Measurements from ENCODE around the gene TAF4B. TPM values are rescaled to one million over a fixed set of nuclear protein-coding genes. Genes with fewer than 3 reads are reported as not detected.

The TAF4B gene
- total and polyA plus RNA-seq, 9 of the 15 experiments (the other 6 are each of a cell fraction or from before 2014, with no cell fraction given), result 4.5 to 25.3 (median 20.5) TPM

DNA sequence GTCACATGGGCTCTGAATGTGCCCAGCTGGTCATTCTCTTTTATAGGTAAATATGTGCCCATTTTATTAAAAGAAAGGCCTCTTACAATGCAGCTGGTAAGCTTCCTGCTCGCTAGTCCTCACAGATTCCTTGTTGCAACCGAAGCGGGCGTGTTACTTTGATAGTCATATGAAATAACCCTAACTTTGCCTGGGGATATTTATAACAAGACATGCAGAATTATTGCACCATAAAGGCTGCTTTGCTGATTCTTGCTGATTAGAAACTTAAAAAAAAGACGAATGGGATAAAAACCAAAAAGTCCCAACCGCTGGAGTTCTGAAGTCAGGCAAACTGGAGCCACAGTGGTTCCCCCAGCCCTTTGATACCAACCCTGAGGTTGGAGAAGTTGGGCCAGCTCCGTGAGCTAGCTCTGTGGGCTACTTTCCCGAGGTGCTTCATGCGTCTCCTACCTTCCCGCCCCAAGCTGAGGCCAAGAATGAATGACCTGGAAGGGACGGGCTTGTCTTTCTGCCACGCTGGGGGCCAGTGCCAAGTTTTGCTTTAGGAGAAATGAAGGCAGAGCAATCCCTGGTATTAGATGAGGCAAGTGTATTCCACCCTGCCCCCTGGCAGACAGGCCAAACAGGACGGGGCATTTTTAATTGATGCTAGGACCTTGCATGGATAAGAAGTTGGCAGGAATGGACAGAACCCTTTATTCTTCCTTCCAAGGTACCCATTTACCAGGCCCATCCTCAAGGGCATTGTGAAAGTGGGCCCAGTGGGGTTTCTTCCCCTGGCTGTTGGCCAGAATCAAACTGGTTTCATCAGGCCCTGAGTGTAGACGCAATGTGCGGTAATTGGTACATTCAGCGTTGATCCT is 181.7 kb downstream of the TAF4B start:
- no peak overlapping the region for H3K4me2 ChIP-seq (ENCODE audit: insufficient read depth, low read length)
- no peaks in the 10 kb centered on the region for H3K36me3 ChIP-seq (ENCODE audit: control insufficient read depth, insufficient read depth, low read length)
- H2AFZ ChIP-seq (ENCODE audit: low read depth, low read length), result no peak overlapping the region
- H3K27ac ChIP-seq (ENCODE audit: extremely low read depth, low read depth, low read length), result no peak overlapping the region
- TF ChIP-seq STAT5B (CRISPR knock-in tag; IDR thresholded peaks at IDR 0.05), result no peak
- no peak for TF ChIP-seq NCOR1 (IDR thresholded peaks at IDR 0.05)
- TF ChIP-seq RBM25 (IDR thresholded peaks at IDR 0.05; ENCODE audit: low read depth, low read length, severe bottlenecking), result no peak
- TF ChIP-seq NFE2L1 (tag; IDR thresholded peaks at IDR 0.05; ENCODE audit: borderline replicate concordance, low read depth), result no peak
- 3% methylated on average over 16 of the region's 16 CpGs for WGBS (ENCODE audit: insufficient coverage, low coverage, missing lambda C conversion rate)
- H3K9me1 ChIP-seq (ENCODE audit: control insufficient read depth, insufficient read depth, low read length), result no peaks in the 10 kb centered on the region
- ChIA-PET CTCF (ENCODE audit: low intra/inter-chr PET ratio) (no interaction called here), POLR2A (interaction anchor here (0.5 to 0.6 kb wide), 2 partner anchors 233 to 916 kb away, joined by 3 to 4 read pairs; no protein-coding TSS in a partner anchor)
- intact Hi-C loops (cut with micrococcal nuclease) (loop anchor here (10.0 kb wide), 1 partner anchor 237 kb away; no protein-coding TSS in a partner anchor), in situ Hi-C loops (cut with MboI) (no loop called here)
- H3K4me3 ChIP-seq, result no peak overlapping the region
- H3K9me3 ChIP-seq (replicated peaks; ENCODE audit: control insufficient read depth, insufficient read depth, low read depth, low read length), result no peaks in the 10 kb centered on the region
- ATAC-seq (no peak), DNase-seq (ENCODE audit: extremely low read depth in 1 of 4, low spot score in 3 of 4) (no peak), FAIRE-seq (no peak)
- no peak overlapping the region for H3K9ac ChIP-seq (ENCODE audit: insufficient read depth in 1 of 2, low read depth in 2 of 2, low read length in 2 of 2)
- H3K4me1 ChIP-seq (replicated peaks in 1 of 2; ENCODE audit: control insufficient read depth in 2 of 2, insufficient read depth in 2 of 2, low read length in 2 of 2), result peaks cover 0 to 3% of the 10 kb centered on the region in 2 experiments; a peak in 1 of 5 replicates
- no peaks in the 10 kb centered on the region for H3K79me2 ChIP-seq (ENCODE audit: control insufficient read depth, insufficient read depth, low read length)
- H3K27me3 ChIP-seq (ENCODE audit: control insufficient read depth in 2 of 2, insufficient read depth in 2 of 2, low read length in 2 of 2), result peaks cover 20 to 32% of the 10 kb centered on the region in 2 experiments; a peak in 4 of 5 replicates
- no TSS peak for BruUV-seq (replicated peaks)
- no peaks in the 10 kb centered on the region for H4K20me1 ChIP-seq (replicated peaks; ENCODE audit: control insufficient read depth, insufficient read depth, low read length)

DNA sequence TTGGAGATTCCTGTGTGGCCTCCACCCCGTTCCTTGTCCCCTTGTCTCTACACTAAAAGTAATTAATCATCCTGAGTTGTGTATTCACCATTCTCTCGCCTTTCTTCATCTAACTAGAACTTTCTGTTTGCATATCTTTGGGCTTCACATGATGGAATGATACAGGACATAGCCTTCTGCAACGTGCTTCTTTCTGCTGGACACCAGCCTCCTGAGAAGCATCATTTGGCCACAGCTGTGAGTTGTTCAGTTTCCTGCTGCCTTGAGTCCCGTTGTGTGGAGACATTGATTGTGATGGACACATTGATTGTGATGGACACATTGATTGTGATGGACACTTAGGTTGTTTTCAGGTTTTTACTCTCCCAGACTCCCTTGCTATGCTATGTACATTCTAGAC is 182.8 kb downstream of the TAF4B start:
- CTCF ChIA-PET (ENCODE audit: low intra/inter-chr PET ratio), result no interaction called here
- FAIRE-seq, result no peak
- intact Hi-C loops (cut with micrococcal nuclease), result loop anchor here (10.0 kb wide), 1 partner anchor 236 kb away; no protein-coding TSS in a partner anchor
- TF ChIP-seq WHSC1 (IDR thresholded peaks at IDR 0.05; ENCODE audit: low read length) (no peak), ZSCAN29 (IDR thresholded peaks at IDR 0.05) (no peak)
- TF ChIP-seq, protein P1, sequence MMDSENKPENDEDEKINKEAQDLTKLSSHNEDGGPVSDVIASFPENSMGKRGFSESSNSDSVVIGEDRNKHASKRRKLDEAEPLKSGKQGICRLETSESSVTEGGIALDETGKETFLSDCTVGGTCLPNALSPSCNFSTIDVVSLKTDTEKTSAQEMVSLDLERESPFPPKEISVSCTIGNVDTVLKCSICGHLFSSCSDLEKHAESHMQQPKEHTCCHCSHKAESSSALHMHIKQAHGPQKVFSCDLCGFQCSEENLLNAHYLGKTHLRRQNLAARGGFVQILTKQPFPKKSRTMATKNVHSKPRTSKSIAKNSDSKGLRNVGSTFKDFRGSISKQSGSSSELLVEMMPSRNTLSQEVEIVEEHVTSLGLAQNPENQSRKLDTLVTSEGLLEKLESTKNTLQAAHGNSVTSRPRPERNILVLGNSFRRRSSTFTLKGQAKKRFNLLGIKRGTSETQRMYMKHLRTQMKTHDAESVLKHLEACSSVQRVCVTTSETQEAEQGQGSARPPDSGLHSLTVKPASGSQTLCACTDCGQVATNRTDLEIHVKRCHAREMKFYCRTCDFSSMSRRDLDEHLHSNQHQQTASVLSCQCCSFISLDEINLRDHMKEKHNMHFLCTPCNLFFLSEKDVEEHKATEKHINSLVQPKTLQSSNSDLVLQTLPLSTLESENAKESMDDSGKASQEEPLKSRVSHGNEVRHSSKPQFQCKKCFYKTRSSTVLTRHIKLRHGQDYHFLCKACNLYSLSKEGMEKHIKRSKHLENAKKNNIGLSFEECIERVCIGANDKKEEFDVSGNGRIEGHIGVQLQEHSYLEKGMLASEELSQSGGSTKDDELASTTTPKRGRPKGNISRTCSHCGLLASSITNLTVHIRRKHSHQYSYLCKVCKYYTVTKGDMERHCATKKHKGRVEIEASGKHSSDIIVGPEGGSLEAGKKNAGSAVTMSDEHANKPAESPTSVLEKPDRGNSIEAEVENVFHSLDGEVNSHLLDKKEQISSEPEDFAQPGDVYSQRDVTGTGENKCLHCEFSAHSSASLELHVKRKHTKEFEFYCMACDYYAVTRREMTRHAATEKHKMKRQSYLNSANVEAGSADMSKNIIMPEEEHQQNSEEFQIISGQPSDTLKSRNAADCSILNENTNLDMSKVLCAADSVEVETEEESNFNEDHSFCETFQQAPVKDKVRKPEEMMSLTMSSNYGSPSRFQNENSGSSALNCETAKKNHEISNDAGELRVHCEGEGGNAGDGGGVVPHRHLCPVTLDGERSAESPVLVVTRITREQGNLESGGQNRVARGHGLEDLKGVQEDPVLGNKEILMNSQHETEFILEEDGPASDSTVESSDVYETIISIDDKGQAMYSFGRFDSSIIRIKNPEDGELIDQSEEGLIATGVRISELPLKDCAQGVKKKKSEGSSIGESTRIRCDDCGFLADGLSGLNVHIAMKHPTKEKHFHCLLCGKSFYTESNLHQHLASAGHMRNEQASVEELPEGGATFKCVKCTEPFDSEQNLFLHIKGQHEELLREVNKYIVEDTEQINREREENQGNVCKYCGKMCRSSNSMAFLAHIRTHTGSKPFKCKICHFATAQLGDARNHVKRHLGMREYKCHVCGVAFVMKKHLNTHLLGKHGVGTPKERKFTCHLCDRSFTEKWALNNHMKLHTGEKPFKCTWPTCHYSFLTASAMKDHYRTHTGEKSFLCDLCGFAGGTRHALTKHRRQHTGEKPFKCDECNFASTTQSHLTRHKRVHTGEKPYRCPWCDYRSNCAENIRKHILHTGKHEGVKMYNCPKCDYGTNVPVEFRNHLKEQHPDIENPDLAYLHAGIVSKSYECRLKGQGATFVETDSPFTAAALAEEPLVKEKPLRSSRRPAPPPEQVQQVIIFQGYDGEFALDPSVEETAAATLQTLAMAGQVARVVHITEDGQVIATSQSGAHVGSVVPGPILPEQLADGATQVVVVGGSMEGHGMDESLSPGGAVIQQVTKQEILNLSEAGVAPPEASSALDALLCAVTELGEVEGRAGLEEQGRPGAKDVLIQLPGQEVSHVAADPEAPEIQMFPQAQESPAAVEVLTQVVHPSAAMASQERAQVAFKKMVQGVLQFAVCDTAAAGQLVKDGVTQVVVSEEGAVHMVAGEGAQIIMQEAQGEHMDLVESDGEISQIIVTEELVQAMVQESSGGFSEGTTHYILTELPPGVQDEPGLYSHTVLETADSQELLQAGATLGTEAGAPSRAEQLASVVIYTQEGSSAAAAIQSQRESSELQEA (IDR thresholded peaks at IDR 0.05; ENCODE audit: low read depth), result no peak

More for the DNA sequence above, 182.8 kb downstream of the TAF4B start:
- POLR2A ChIA-PET, result no interaction called here
- H3K27ac ChIP-seq (ENCODE audit: extremely low read depth, low read depth, low read length), result no peak overlapping the region
- H3K9me1 ChIP-seq (ENCODE audit: control insufficient read depth, insufficient read depth, low read length), result no peaks in the 10 kb centered on the region
- H3K79me2 ChIP-seq (ENCODE audit: control insufficient read depth, insufficient read depth, low read length), result no peaks in the 10 kb centered on the region
- WGBS (ENCODE audit: insufficient coverage, low coverage, missing lambda C conversion rate), result 3% methylated on average over 4 of the region's 4 CpGs
- DNase-seq (ENCODE audit: extremely low read depth in 1 of 4, low spot score in 3 of 4) (no peak), ATAC-seq (no peak)
- no peaks in the 10 kb centered on the region for H4K20me1 ChIP-seq (replicated peaks; ENCODE audit: control insufficient read depth, insufficient read depth, low read length)
- H2AFZ ChIP-seq (ENCODE audit: low read depth, low read length), result no peak overlapping the region
- H3K4me1 ChIP-seq (replicated peaks in 1 of 2; ENCODE audit: control insufficient read depth in 2 of 2, insufficient read depth in 2 of 2, low read length in 2 of 2), result peaks cover 0 to 3% of the 10 kb centered on the region in 2 experiments; a peak in 1 of 5 replicates
- peaks cover 20 to 32% of the 10 kb centered on the region in 2 experiments; a peak in 4 of 5 replicates for H3K27me3 ChIP-seq (ENCODE audit: control insufficient read depth in 2 of 2, insufficient read depth in 2 of 2, low read length in 2 of 2)
- in situ Hi-C loops (cut with MboI), result no loop called here
- H3K4me3 ChIP-seq, result no peak overlapping the region
- no peak overlapping the region for H3K9ac ChIP-seq (ENCODE audit: insufficient read depth in 1 of 2, low read depth in 2 of 2, low read length in 2 of 2)
- no peaks in the 10 kb centered on the region for H3K36me3 ChIP-seq (ENCODE audit: control insufficient read depth, insufficient read depth, low read length)
- no peaks in the 10 kb centered on the region for H3K9me3 ChIP-seq (replicated peaks; ENCODE audit: control insufficient read depth, insufficient read depth, low read depth, low read length)
- BruUV-seq (replicated peaks), result no TSS peak
- H3K4me2 ChIP-seq (ENCODE audit: insufficient read depth, low read length), result no peak overlapping the region
